ENCODE data around the gene PAIP2B. TPM values are rescaled to one million over a fixed set of nuclear protein-coding genes. Genes with fewer than 3 reads are reported as not detected.

Gene PAIP2B
- total RNA-seq, 4 donors from 2014 or later, result 11.2 to 16.9 (median 12.6) TPM

- Histone ChIP-seq H3K27ac (replicated peaks in 1 of 4) (no peak overlapping the region), H3K27me3 (no peaks in the 10 kb centered on the region), H3K4me1 (peaks cover 0 to 2% (median 0%) of the 10 kb centered on the region in 4 donors), H3K9me3 (peaks cover 0 to 4% (median 0%) of the 10 kb centered on the region in 4 donors), H3K36me3 (no peaks in the 10 kb centered on the region), H3K4me3 (no peak overlapping the region)
- DNase-seq (ENCODE audit: extremely low spot score), result no peak
- 88% methylated on average over 3 of the region's 3 CpGs for WGBS
- TF ChIP-seq POLR2A (IDR thresholded peaks at IDR 0.05; ENCODE audit: low read depth) (no peak), EP300 (IDR thresholded peaks at IDR 0.05) (no peak), CTCF (IDR thresholded peaks at IDR 0.05) (no peak), POLR2AphosphoS5 (IDR thresholded peaks at IDR 0.05) (no peak)
- intact Hi-C loops (cut with DNase I), result no loop called here
These were observed 16.6 kb downstream of the PAIP2B start for GRCh38 chr2:71210292-71210691.

- intact Hi-C loops (cut with DNase I), result no loop called here
- DNase-seq (ENCODE audit: extremely low spot score), result no peak
- peaks cover 0 to 4% (median 0%) of the 10 kb centered on the region in 4 donors for H3K9me3 ChIP-seq
- TF ChIP-seq EP300 (IDR thresholded peaks at IDR 0.05), result no peak
- no peak for TF ChIP-seq POLR2AphosphoS5 (IDR thresholded peaks at IDR 0.05)
- no peak for TF ChIP-seq CTCF (IDR thresholded peaks at IDR 0.05)
- no peak for TF ChIP-seq POLR2A (IDR thresholded peaks at IDR 0.05; ENCODE audit: low read depth)
- 74% methylated on average over 2 of the region's 2 CpGs for WGBS
- H3K4me1 ChIP-seq, result peaks cover 0 to 2% (median 0%) of the 10 kb centered on the region in 4 donors
- H3K27me3 ChIP-seq, result no peaks in the 10 kb centered on the region
- no peak overlapping the region for H3K27ac ChIP-seq (replicated peaks in 1 of 4)
- H3K4me3 ChIP-seq, result no peak overlapping the region
- H3K36me3 ChIP-seq, result no peaks in the 10 kb centered on the region
These were observed 18.1 kb downstream of the PAIP2B start for GRCh38 chr2:71208756-71209155.

- Histone ChIP-seq H3K36me3 (no peaks in the 10 kb centered on the region), H3K4me3 (no peak overlapping the region), H3K9me3 (peaks cover 0 to 4% (median 0%) of the 10 kb centered on the region in 4 donors), H3K27ac (replicated peaks in 1 of 4) (no peak overlapping the region), H3K27me3 (no peaks in the 10 kb centered on the region), H3K4me1 (peaks cover 0 to 2% (median 0%) of the 10 kb centered on the region in 4 donors)
- TF ChIP-seq POLR2A (IDR thresholded peaks at IDR 0.05; ENCODE audit: low read depth), result no peak
- TF ChIP-seq POLR2AphosphoS5 (IDR thresholded peaks at IDR 0.05), result no peak
- TF ChIP-seq CTCF (IDR thresholded peaks at IDR 0.05), result no peak
- no peak for TF ChIP-seq EP300 (IDR thresholded peaks at IDR 0.05)
- DNase-seq (ENCODE audit: extremely low spot score), result no peak
- intact Hi-C loops (cut with DNase I), result no loop called here
- 91% methylated on average over 1 of the region's 1 CpG for WGBS
These were observed 19.3 kb downstream of the PAIP2B start for GRCh38 chr2:71207601-71208000.

DNA sequence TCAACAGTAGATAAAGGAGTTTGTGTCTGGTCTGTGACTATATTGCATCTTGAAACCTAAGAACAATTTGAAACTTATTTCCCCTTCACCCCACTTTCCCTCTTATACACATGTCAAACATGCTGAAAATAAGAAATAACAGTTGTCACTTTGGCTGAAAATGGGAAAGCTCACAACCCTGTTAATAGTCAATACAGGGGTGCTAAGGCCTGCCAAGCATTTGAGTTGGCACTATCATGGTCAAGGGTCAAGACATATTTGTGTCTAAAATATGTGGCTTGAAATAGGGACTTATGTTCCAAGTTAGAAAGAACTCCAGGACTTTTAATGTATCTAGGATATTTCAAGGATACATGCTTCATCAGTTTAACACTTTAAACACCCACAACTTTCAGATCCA, 20.6 kb downstream of the PAIP2B start:
- H3K4me1 ChIP-seq, result peaks cover 0 to 2% (median 0%) of the 10 kb centered on the region in 4 donors
- H3K36me3 ChIP-seq, result peaks cover 0 to 11% (median 9%) of the 10 kb centered on the region in 4 donors
- peaks cover 0 to 4% (median 0%) of the 10 kb centered on the region in 4 donors for H3K9me3 ChIP-seq
- no peak overlapping the region for H3K4me3 ChIP-seq
- no peak for DNase-seq (ENCODE audit: extremely low spot score)
- H3K27me3 ChIP-seq, result no peaks in the 10 kb centered on the region
- no peak overlapping the region for H3K27ac ChIP-seq (replicated peaks in 1 of 4)
- intact Hi-C loops (cut with DNase I), result no loop called here
- TF ChIP-seq POLR2AphosphoS5 (IDR thresholded peaks at IDR 0.05) (no peak), POLR2A (IDR thresholded peaks at IDR 0.05; ENCODE audit: low read depth) (no peak)

- WGBS, result 85% methylated on average over 3 of the region's 3 CpGs
- no peak for TF ChIP-seq POLR2A (IDR thresholded peaks at IDR 0.05; ENCODE audit: low read depth)
- TF ChIP-seq CTCF (IDR thresholded peaks at IDR 0.05), result no peak
- TF ChIP-seq EP300 (IDR thresholded peaks at IDR 0.05), result no peak
- TF ChIP-seq POLR2AphosphoS5 (IDR thresholded peaks at IDR 0.05), result no peak
- H3K9me3 ChIP-seq, result peaks cover 0 to 4% (median 0%) of the 10 kb centered on the region in 4 donors
- no peak overlapping the region for H3K4me3 ChIP-seq
- no peaks in the 10 kb centered on the region for H3K27me3 ChIP-seq
- H3K27ac ChIP-seq (replicated peaks in 1 of 4), result no peak overlapping the region
- peaks cover 0 to 24% (median 11%) of the 10 kb centered on the region in 4 donors for H3K36me3 ChIP-seq
- peaks cover 0 to 8% (median 3%) of the 10 kb centered on the region in 4 donors for H3K4me1 ChIP-seq
- intact Hi-C loops (cut with DNase I), result no loop called here
- DNase-seq (ENCODE audit: extremely low spot score), result peak; percentile 79
These were observed 35.3 kb downstream of the PAIP2B start for GRCh38 chr2:71191570-71191943.

Measured in esophagus muscularis mucosa (tissue), 4 donors.